HG02938 (cell line): ENCODE data around the gene TBL1Y.
"Not testable (repeated sequence)": the region's sequence is repeated elsewhere in the genome, so short reads cannot be mapped to it uniquely, and the experiment has no call there.

Experiments
- ATAC-seq: cut with Tn5 transposase; IDR thresholded peaks from one replicate; pipeline ENCODE4 v1.9.1; 2021; ENCODE audit warnings: mild to moderate bottlenecking, moderate library complexity; ENCODE audit not compliant: unreplicated experiment

Gene TBL1Y

DNA sequence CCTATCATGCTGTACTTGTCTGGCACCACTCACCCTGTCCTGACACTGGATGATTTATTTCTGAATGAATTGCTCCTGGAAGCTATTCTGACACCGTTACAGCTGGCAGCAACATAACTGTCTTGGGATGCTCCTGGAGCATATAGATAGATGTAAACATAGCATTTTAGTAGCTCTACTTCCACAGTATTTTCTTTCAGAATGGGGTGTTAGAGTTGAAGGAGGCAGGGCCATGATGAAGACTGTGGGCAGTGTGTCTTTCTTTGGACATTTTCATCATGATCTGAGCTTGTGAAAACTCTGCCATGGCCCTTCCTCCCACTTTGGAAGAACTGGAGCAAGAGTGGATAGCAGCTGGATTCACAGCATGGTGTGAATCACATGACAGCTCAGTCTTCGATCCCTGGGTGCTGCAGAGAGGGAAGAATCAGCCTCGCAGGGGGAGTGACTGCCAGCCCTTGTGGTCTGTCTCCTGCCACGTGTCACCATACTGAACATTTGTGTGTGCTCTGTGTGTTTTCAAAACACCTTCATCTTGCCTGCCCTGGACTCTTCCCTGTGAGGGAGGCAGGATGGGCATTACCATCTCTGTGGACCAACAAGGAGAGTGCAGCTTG lies 61.9 kb downstream of the TBL1Y start:
- no peak for ATAC-seq

DNA sequence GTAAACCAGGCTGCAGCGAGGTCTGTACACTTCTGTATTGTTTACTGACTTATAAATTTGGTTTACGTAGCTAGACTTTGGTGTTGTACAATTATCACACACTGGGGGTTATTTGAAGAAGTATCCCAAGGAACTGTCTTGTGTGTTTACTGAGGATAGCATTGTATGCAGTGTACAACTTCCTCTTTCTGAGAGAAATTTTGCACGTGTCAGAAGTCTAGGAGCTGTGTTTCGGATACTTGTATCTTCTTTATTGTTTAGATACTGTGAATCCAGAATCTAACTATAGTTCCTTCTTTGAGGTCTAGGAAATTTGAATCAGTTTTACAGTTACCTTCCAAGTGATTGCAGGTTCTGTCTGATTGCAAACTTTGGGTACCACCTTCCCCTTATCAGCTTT lies 64.5 kb downstream of the TBL1Y start:
- ATAC-seq: no peak

DNA sequence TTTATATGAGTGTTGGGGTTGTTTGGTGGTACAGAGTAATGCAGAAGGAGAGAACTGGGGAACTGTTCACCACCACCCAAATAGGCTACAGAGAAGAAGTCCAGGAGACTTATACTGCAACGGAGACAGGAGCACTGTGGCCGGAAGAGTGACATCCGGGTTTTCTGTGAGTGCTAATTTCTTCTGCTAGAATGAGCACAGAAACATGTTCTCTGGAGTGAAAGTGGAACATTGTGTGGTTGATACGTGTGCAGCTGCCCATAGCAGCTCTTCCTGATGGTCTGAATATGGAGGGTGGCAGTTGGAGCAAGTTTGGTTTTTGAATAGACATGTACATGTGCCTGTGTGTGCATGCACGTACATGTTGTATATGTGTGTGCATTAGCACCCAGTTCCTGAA lies 67.3 kb downstream of the TBL1Y start:
- ATAC-seq: no peak

DNA sequence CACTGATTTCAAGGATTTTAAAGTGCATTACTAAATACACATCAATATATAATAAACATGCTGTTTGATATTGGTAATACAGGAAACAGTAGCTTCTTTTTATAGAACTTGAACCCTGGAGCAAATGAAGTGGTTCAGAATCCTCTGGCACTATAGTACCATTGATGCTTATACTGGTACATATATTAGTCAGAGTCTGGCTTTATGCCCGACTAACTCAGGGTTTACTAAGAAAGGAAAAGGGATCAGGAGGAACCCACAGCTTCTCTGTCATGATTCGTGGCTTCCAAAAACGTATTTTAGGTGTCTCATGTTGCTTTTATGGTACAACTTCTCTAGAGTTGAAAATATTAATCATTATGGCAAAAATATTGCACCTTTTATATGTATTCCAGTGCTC lies 72.7 kb downstream of the TBL1Y start:
- ATAC-seq: no peak

DNA sequence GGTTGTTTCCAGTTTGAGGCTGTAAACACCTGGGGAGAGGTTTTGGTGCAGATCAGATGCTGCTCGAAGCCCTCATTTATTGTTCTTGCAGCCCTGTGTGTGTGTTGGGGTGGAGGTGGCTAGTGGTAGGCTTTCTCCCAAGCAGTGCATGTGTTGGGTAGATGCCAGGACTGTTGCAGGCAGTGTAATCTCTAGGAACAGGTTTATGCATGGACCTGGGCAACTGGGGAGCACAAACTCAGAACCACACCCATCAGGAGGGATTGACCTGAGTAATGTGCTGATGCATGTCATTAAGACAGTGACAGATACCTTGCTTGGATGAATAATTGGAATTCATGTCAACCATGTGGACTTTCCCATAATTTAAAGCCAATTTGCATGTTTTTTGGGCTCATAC lies 77.3 kb downstream of the TBL1Y start:
- no peak for ATAC-seq

DNA sequence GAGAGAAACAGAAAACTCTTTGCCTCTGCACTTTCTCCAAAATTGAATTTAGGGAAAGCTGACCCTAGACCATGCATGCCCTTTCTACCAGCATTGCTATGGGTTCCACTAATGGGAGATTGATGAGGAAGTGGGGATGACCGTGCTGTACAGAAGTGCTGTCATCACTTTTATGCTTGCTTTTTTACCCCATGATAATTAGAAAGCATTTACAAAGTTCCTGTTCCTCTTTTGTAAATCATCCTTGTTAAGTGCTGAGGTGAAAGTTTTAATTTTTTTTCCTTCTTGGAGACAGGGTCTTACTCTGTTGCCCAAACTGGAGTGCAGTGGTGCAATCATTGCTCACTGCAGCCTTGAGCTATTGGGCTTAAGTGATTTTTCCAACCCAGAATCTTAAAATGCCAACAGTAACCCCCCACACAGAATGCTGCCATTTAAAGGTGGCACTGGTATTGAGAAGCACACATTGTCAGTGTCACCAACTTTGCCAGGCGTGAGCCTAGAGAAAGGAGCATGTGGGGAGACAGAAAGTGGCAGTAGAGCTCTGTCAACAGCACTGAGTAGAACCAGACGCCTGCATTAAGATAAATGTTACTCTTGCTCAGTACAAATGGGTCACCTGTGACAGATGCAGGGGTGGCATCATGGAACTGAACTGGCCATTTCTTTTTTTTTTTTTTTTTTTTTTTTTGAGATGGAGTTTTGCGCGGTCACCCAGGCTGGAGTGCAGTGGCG lies 79.6 kb downstream of the TBL1Y start:
- no peak for ATAC-seq

DNA sequence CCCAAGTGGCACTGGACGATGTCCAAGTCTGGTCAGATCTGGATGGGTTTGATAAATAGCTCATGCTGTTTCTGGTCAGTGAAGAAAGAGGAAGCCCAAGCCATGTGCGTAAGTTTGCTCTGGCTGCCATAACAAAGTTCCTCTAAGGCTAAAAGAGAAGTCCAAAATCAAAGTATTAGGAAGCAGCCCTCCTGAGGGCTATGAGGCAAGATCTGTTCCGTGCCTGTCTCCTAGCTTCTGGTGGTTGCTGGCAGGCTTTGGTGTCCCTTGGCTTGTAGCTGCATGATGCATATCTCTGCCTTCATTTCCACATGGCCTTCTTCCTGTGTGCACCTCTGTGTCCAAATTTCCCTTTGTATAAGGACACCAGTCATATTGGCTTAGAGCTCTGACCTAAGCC lies 81.5 kb downstream of the TBL1Y start:
- ATAC-seq: no peak

DNA sequence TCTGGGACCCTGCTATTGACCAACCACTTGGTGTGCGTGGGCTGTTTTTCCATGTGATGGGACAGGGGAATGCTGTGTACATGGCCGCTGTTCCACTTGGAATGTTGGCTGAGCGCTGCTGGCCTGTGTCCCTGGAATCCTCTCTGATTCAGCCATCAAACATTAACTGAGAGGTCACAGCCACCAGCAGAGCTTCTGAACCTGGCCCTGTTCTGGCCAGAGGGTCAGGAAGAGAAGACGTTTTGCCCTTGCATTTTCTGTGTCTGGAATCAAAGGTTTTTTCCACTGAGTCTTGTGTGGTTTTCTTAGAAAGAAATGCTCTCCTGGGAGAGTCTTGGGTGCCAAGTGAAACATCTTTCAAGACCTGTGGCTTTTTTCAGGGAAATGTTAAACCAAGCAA lies 85.5 kb downstream of the TBL1Y start:
- ATAC-seq: no peak

DNA sequence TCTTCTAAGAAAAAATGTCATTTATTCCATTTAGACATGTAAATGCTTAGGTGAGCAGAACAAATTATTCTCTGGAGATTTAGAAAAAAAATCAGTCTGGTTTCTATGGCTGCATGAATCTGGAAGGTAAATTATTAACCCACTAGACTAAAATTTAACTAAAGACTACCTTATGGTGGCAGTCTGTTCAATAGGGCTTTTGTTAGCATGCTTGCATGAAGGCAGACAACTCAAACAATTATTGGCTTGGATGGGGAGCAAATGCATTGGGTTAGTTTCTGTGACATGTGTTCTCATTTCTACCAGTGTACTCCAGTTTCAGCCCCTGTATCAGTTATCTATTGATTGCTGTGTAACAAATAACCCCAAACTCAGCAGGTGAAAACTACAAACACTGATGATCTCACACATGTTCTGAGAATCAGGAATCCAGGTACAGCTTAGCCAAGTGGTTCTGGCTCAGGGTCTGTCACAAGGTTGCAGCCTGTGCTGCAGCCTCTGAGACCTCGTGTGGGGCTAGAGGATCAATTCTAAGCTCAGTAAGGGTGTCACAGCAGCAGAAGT lies 87.1 kb downstream of the TBL1Y start:
- no peak for ATAC-seq

DNA sequence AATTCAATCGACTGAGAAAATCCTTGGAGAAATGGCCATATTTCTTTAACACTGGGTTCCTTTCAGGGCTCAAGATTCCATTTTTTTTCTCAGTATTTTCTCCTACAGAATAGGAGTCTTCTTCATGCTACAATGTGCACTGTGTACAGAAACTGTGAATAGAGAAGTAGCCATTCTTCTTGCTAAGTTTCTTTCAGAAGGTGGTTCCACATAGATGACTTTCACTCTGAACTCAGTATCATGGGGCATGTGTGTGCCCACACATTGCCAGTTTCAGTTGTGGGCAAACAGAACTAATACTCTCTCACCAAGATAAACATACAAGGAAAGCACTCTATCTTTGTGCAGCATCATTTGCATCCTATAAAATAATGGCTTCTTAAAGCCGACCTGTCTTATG lies 89.4 kb downstream of the TBL1Y start:
- no peak for ATAC-seq

DNA sequence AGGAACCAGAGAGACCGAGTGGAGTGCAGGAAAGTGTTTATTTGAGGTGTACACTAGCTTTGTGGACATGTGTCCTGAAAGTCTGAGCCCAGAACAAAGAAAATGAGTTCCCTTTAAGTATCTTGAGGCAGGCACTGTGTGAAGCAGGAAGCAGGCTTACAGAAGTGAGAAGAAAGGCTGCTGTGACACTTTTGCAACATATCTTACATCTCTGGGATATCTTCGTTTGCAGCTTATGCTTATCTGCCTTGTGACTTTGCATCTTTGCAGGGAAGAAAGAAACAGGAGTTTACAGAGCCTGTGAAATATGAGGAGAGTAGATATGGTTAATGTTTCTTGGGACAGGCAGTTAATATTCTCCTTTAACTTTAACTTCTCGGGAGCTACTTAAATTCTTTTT lies 92.1 kb downstream of the TBL1Y start:
- ATAC-seq: no peak

DNA sequence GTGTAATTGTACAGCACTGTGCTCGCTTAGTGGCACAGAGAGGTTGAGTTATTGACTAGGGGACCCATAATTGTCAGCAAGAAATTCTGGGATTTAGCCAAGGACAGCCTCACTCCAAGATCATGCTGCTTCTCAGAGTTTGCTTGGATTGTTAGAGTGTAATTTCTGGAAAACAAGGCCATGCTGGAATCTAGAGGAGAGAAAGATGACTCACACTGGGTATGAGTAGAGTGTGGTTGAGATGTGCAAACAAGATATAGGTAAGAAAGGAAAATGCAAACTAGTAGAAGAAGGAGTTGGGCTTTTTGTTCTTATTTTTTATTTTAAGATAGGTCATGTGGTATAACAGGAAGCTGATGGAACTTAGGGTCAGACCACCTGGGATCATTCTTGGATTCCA lies 97.4 kb downstream of the TBL1Y start:
- no peak for ATAC-seq

DNA sequence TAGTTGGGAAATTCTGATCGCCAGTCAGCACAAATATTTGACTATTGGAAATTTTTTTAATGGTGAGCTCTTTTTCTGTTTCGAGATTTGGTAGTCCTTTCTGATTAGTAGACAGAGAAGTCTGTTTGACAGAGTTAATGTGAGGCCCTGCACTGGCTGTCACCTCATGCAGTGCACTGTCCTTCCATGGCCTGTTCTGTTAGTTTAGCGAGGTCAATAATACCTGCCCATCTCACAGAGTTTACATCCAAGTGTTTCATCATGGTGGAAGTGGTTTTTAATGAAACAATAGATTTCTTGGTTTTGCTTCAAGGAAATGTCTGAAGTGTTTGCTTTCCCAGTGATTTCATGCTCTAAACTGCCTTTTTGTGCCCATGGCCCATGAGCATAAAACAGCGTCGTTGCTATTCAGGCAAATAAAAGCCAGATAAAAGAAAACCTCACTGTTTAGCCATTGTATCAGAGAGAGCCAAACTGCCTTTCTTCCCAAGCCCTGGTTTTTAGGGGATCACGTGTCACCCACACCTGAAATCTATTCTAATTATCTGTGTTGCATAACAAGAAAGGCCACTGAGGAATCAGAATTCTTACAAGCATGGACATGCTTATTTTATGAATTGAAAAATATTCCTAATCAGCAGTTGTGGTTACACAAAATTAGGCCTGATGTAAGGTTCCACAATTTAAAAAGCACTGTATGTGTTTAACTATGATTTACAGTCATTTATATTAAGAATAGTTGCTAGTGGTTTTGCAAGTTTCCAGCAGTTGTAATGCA lies 98.3 kb downstream of the TBL1Y start:
- ATAC-seq: no peak

DNA sequence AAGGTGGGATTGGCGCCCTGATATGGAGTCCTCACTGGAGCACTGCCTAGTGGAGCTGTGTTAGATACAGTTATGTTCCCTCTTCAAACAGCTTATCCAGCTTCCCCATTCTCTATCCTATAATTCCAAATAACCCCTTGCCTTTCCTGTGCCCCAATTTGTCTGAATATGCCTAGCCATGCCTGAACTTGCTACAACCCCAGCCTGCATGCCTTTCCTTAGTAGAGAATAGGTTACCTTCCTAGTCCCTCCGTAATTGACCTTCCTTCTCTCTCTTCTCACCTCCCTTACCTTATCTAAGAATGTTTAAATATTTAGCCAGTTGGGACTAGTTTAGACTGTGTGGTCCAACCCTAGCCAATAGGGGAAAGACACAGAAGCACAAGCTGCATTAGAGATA lies 102.6 kb downstream of the TBL1Y start:
- ATAC-seq: no peak

DNA sequence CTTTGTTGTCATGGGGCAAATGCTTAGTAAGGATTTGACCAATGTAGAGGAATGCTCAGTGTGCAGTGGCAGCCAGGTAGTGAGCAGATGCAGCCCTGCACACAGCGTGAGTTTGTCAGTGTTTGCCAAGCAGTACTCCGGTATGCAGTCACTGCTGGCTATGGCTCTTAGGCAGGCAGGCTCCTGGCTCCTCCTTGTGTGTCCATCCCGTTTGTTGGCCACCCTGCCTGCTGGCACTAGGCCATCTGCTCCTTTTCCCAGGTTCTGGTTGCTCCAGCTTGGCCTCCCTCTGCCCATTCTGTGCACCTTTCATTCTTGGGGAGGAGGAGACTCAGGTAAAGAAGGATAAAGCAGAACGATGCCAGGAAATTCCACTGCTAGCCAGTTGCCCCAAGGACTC lies 106.0 kb downstream of the TBL1Y start:
- ATAC-seq: no peak

DNA sequence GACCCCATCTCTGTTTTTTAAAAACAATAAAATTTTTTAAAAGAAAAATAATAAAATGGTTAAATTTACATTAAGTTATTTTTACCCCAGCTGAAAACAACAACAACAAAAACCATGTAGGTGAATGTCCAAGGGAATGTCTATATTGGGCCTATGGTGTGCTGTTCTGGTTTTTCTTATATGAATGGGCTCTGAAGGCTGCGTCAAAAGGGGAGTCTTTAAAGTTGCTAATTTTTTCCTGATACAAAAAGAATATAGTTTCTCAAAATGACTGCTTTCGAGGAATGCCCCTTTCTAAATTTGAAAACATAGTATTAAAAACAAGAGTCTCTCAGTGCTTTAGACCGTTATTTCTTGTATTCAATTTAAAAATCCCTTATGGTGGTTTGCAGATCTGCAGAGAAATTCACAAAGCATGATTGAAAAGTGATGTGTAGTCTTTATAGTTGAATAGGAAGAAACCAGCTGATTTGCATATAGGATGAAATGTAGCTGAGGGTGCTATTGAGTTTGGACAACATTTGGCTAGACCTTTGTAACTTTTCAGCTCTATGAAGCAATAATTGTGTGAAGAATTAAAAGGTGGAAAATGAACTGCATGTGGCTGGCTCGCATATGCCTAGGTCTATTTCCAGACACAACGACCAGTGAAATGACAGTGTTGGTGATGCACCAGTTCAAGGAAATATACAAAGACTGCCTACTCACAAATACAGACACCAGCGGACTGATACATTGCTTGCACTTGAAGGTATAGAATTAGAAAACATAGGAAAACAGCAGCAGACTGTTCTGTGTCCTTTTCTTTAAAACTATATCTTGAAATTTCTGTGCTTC lies 107.0 kb downstream of the TBL1Y start:
- no peak for ATAC-seq

DNA sequence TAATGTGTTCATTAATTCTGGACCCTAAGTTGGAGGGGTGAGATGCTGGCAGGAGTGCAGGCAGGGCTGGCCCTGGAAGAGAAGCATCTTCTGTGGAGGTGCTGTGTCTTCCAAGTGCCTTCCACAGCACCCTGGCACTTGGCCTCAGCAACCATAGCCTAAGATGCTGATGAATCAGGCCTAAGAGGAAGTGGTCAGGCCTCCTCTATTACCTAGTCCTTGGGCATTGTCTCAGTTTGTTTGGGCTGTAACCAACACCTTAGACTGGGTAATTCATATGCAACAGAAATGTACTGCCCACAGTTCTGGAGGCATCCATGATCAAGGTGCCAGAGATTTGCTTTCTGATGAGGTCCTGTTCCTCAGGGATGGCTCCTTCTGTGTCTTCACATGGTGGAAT lies 128.5 kb downstream of the TBL1Y start:
- ATAC-seq: no peak

DNA sequence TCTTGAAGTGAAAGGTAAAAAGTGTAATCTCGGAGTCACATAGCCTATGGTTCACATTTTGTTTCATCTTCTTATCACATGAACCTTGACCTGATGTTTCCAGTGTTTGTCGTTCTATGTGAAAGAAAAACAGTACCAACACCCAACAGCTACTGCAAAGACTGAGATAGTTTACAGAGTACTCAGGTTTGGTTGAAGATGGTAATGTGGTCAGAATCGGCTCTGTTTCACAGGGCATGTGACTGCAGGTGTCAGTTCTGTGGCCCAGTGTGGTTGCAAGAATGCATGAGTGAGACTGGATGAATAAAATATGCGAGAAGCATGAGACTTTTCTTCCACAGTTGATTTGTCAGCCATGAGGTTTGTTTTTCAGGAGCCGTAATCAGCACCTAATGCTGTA lies 130.2 kb downstream of the TBL1Y start:
- no peak for ATAC-seq

DNA sequence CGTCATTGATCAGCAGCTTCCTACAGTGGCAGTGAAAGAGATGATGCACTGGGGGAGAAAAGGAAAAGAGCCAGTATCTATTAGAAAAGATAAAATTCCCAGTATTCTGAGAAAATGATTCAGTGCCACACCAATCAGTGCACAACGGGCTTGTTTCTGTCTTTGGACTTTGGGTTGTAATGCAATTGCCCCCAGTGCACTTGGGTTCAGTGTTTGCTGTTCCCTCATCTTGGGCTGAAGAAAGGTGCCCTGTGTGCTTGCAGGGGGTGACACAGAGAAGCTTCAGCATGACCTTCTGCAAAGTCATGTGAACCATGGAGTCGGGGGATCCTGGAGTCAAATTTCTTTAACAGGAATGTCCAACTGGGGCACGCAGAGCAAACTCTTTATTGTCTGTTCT lies 131.5 kb downstream of the TBL1Y start:
- ATAC-seq: no peak

DNA sequence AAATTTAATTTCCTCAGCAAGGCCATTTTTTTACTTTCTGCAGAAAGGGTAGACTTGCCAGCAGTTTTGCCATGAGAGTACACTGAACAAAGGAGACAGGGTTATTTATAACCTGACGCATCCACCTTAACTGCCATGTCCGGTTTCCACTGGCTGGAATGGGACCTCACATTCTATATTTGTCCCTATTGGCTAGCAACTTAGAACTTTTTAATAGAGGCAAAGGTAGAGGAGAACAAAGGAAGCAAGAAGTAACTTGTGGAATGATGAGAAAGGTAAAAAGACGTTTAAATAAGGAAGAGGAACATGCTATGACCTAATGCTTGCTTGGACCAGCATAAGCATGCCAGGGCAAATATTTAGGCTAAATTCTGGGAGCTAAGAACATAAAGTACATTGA lies 142.0 kb downstream of the TBL1Y start:
- ATAC-seq: not testable (repeated sequence)

DNA sequence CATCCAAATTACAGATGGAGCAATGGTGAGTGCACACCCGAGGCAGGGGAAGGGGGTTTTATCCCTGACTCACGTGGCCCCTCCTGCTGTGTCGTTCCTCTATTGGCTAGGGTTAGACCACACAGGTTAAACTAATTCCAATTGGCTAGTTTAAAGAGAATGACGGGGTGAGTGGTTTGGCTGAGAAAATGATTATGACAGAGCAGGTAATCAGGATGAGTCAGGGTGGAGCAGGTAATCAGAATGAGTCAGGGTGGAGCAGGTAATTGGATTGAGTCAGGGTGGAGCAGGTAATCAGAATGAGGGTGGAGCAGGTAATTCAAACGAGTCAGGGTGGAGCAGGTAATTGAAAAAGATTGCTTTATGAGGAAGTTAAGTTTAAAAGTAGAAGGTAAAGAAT lies 146.4 kb downstream of the TBL1Y start:
- no peak for ATAC-seq
